G401 (cell line): ENCODE data around the gene KHNYN. TPM values are rescaled to one million over a fixed set of nuclear protein-coding genes. Genes with fewer than 3 reads are reported as not detected.
"Not testable (repeated sequence)": the region's sequence is repeated elsewhere in the genome, so short reads cannot be mapped to it uniquely, and the experiment has no call there.

Experiments used
- DNase-seq: peaks from one replicate; pipeline ENCODE4 v3.0.0-alpha.2; 2015; ENCODE audit warnings: low spot score
- in situ Hi-C: cut with HindIII; loops from 2 replicates; pipeline ENCODE4 v1.10.0; 2016; ENCODE audit warnings: low sequenced_read_pairs, mixed read lengths
- total RNA-seq: library from RNA; depleted of rRNA; stranded (reverse); fragments of >200 nt; shearing (Covaris generic); gene quantifications from 2 replicates; pipeline ENCODE4 v1.2.3, GENCODE V29; 2014; rRNA removed

KHNYN gene
- total RNA-seq = 41.9 and 54.9 TPM in 2 replicates

- in situ Hi-C loops = no loop called here
- peak; percentile 89 for DNase-seq
Observed at GRCh38 chr14:24429395-24430142, at the start of gene KHNYN, which contains the start of gene CBLN3. Gene KHNYN (plus strand): TSS chr14:24429954. CDS start chr14:24430731, 777 bp downstream. Gene CBLN3 (minus strand): TSS chr14:24429668. CDS start chr14:24429054, 614 bp downstream.

- DNase-seq = peak; percentile 95
- in situ Hi-C loops = no loop called here
Observed at GRCh38 chr14:24381363-24382063, 48.2 kb upstream of the KHNYN start.

- in situ Hi-C loops = no loop called here
Observed at GRCh38 chr14:24382064-24382371, 47.7 kb upstream of the KHNYN start.

GRCh38 chr14:24384169-24384568 lies 45.6 kb upstream of the KHNYN start:
- in situ Hi-C loops = no loop called here
- no peak for DNase-seq

More at GRCh38 chr14:24382064-24382371, 47.7 kb upstream of the KHNYN start:
- no peak for DNase-seq

- in situ Hi-C loops = no loop called here
- no peak for DNase-seq
Observed at GRCh38 chr14:24385524-24385923, 44.2 kb upstream of the KHNYN start.

- no peak for DNase-seq
- in situ Hi-C loops = no loop called here
Observed at GRCh38 chr14:24387009-24387345, 42.8 kb upstream of the KHNYN start.

GRCh38 chr14:24387579-24387978 lies 42.2 kb upstream of the KHNYN start:
- DNase-seq, in situ Hi-C loops: not testable (repeated sequence)

- in situ Hi-C loops = no loop called here
- DNase-seq = no peak
Observed at GRCh38 chr14:24388474-24389179, 41.1 kb upstream of the KHNYN start.

GRCh38 chr14:24389226-24389848 lies 40.4 kb upstream of the KHNYN start:
- in situ Hi-C loops = no loop called here
- DNase-seq = no peak

- DNase-seq = no peak
- in situ Hi-C loops = no loop called here
Observed at GRCh38 chr14:24390701-24391468, 38.9 kb upstream of the KHNYN start.

GRCh38 chr14:24392325-24393091 lies 37.2 kb upstream of the KHNYN start:
- DNase-seq = no peak
- in situ Hi-C loops = no loop called here

GRCh38 chr14:24394275-24394674 lies 35.5 kb upstream of the KHNYN start:
- DNase-seq = no peak
- in situ Hi-C loops = no loop called here

GRCh38 chr14:24395609-24396582 lies 33.9 kb upstream of the KHNYN start:
- in situ Hi-C loops = no loop called here

GRCh38 chr14:24397639-24398292 lies 32.0 kb upstream of the KHNYN start:
- in situ Hi-C loops = no loop called here
- DNase-seq = no peak

More at GRCh38 chr14:24395609-24396582, 33.9 kb upstream of the KHNYN start:
- no peak for DNase-seq

GRCh38 chr14:24398293-24398652 lies 31.5 kb upstream of the KHNYN start:
- peak; percentile 32 for DNase-seq
- in situ Hi-C loops = no loop called here

GRCh38 chr14:24398653-24399446 lies 30.9 kb upstream of the KHNYN start, which contains the start of gene NYNRIN:
Gene NYNRIN (plus strand): TSS chr14:24399003. CDS start chr14:24399247, 244 bp downstream.
- peak; percentile 47 for DNase-seq
- in situ Hi-C loops = no loop called here
